ENCODE measurements around the gene PACSIN1.

PACSIN1 gene

GRCh38 chr6:34468378-34468892, 2.6 kb downstream of the PACSIN1 start:
- TF ChIP-seq ZNF341 (tag by site-specific recombination; IDR thresholded peaks at IDR 0.05; ENCODE audit: low read depth) (0 out of 2 replicates have a peak, but pooled peaks have one; percentile 10), GLIS2 (tag by site-specific recombination; IDR thresholded peaks at IDR 0.05) (0 out of 2 replicates have a peak, but pooled peaks have one; percentile 17), ZNF623 (tag by site-specific recombination; IDR thresholded peaks at IDR 0.05) (0 out of 2 replicates have a peak, but pooled peaks have one; percentile 22), ZNF335 (tag by site-specific recombination; conservative IDR thresholded peaks at IDR 0.05) (no peak)
- H3K36me3 ChIP-seq (ENCODE audit: control insufficient read depth in 2 of 2, insufficient read depth in 1 of 2, low read length in 2 of 2): no peaks in the 10 kb centered on the region
- H3K9me3 ChIP-seq (ENCODE audit: control insufficient read depth, insufficient read depth, low read depth, low read length): no peaks in the 10 kb centered on the region
- H3K4me3 ChIP-seq (ENCODE audit: low read depth, low read length): no peak overlapping the region
- no peaks in the 10 kb centered on the region for H3K4me1 ChIP-seq (ENCODE audit: control insufficient read depth, insufficient read depth, low read length)
- ChIA-PET CTCF (interaction anchor here (0.7 to 2.0 kb wide), 4 partner anchors 9 to 171 kb away, joined by 4 to 11 read pairs (median 6); no protein-coding TSS in a partner anchor), POLR2A (no interaction called here)
- H3K27ac ChIP-seq (ENCODE audit: extremely low read depth, low read depth, low read length): no peak overlapping the region

- CTCF ChIA-PET: interaction anchor here (0.6 to 1.0 kb wide), 2 partner anchors 68 to 170 kb away, joined by 3 to 4 read pairs; no protein-coding TSS in a partner anchor
- Histone ChIP-seq H3K9me3 (ENCODE audit: control insufficient read depth, insufficient read depth, low read depth, low read length) (no peaks in the 10 kb centered on the region), H3K4me1 (ENCODE audit: control insufficient read depth, insufficient read depth, low read length) (no peaks in the 10 kb centered on the region), H3K4me3 (ENCODE audit: low read depth, low read length) (no peak overlapping the region), H3K36me3 (ENCODE audit: control insufficient read depth in 2 of 2, insufficient read depth in 1 of 2, low read length in 2 of 2) (no peaks in the 10 kb centered on the region), H3K27ac (ENCODE audit: extremely low read depth, low read depth, low read length) (no peak overlapping the region)
- TF ChIP-seq SCRT2 (tag by site-specific recombination; IDR thresholded peaks at IDR 0.05): peak; percentile 58
- peak; percentile 28; the same call in 1 of the 2 replicates for TF ChIP-seq ZIC2 (tag by site-specific recombination; IDR thresholded peaks at IDR 0.05)
- TF ChIP-seq ZSCAN23 (tag by site-specific recombination; IDR thresholded peaks at IDR 0.05): no peak
- POLR2A ChIA-PET: no interaction called here
Observed at GRCh38 chr6:34469499-34469898, 3.6 kb downstream of the PACSIN1 start.

GRCh38 chr6:34472425-34472824, 6.5 kb downstream of the PACSIN1 start:
- ChIA-PET POLR2A (no interaction called here), CTCF (interaction anchor here (1.6 to 2.3 kb wide), 2 partner anchors 10 to 13 kb away, joined by 3 to 11 read pairs; no protein-coding TSS in a partner anchor)
- Histone ChIP-seq H3K4me3 (ENCODE audit: low read depth, low read length) (no peak overlapping the region), H3K4me1 (ENCODE audit: control insufficient read depth, insufficient read depth, low read length) (no peaks in the 10 kb centered on the region), H3K36me3 (ENCODE audit: control insufficient read depth in 2 of 2, insufficient read depth in 1 of 2, low read length in 2 of 2) (no peaks in the 10 kb centered on the region), H3K9me3 (ENCODE audit: control insufficient read depth, insufficient read depth, low read depth, low read length) (no peaks in the 10 kb centered on the region), H3K27ac (ENCODE audit: extremely low read depth, low read depth, low read length) (no peak overlapping the region)
- TF ChIP-seq ZBTB7A (tag by site-specific recombination; IDR thresholded peaks at IDR 0.05; ENCODE audit: low read depth): no peak
- TF ChIP-seq INSM2 (tag by site-specific recombination; IDR thresholded peaks at IDR 0.05): no peak
- TF ChIP-seq ZNF335 (tag by site-specific recombination; conservative IDR thresholded peaks at IDR 0.05): no peak
- TF ChIP-seq ZNF426 (tag by site-specific recombination; IDR thresholded peaks at IDR 0.05): no peak
- TF ChIP-seq ZNF266 (tag by site-specific recombination; IDR thresholded peaks at IDR 0.05; ENCODE audit: low read depth): no peak
- TF ChIP-seq ZBTB6 (tag by site-specific recombination; IDR thresholded peaks at IDR 0.05): no peak
- TF ChIP-seq ZNF660 (tag by site-specific recombination; IDR thresholded peaks at IDR 0.05): no peak

GRCh38 chr6:34473967-34474366, 8.1 kb downstream of the PACSIN1 start:
- TF ChIP-seq HOXA7 (CRISPR knock-in tag; IDR thresholded peaks at IDR 0.05; ENCODE audit: borderline replicate concordance) (no peak), ZNF26 (tag by site-specific recombination; IDR thresholded peaks at IDR 0.05) (0 out of 2 replicates have a peak, but pooled peaks have one; percentile 21), ZBTB11 (tag by site-specific recombination; conservative IDR thresholded peaks at IDR 0.05; ENCODE audit: low read depth) (no peak), SETDB1 (IDR thresholded peaks at IDR 0.05; ENCODE audit: insufficient read length, low read length) (peak; percentile 66), ZNF114 (tag by site-specific recombination; IDR thresholded peaks at IDR 0.05) (no peak), ZNF221 (tag by site-specific recombination; IDR thresholded peaks at IDR 0.05; ENCODE audit: borderline replicate concordance) (no peak)
- H3K27ac ChIP-seq (ENCODE audit: extremely low read depth, low read depth, low read length): no peak overlapping the region
- POLR2A ChIA-PET: no interaction called here
- H3K4me3 ChIP-seq (ENCODE audit: low read depth, low read length): no peak overlapping the region
- no peaks in the 10 kb centered on the region for H3K9me3 ChIP-seq (ENCODE audit: control insufficient read depth, insufficient read depth, low read depth, low read length)
- no peaks in the 10 kb centered on the region for H3K36me3 ChIP-seq (ENCODE audit: control insufficient read depth in 2 of 2, insufficient read depth in 1 of 2, low read length in 2 of 2)
- CTCF ChIA-PET: interaction anchor here (0.8 kb wide), 1 partner anchor 14 kb away, joined by 4 read pairs; no protein-coding TSS in a partner anchor
- no peaks in the 10 kb centered on the region for H3K4me1 ChIP-seq (ENCODE audit: control insufficient read depth, insufficient read depth, low read length)

Measured in HEK293 (cell line).